Stomach smooth muscle (tissue), 2 donors: ENCODE measurements around the gene PLA2G4A.
"Not testable (repeated sequence)": the region's sequence is repeated elsewhere in the genome, so short reads cannot be mapped to it uniquely, and the experiment has no call there.

Experiments
- H3K27ac ChIP-seq: one replicate; pipeline ENCODE4 v1.7.0; 2013; ENCODE audit warnings: mild to moderate bottlenecking, low read length, inconsistent platforms
- H3K27me3 ChIP-seq, 2 donors: one replicate each; pipeline ENCODE4 v1.7.0; 2013; ENCODE audit warnings: low read length in 2 of 2; ENCODE audit not compliant: insufficient read depth in 2 of 2, control insufficient read depth in 1 of 2
- H3K36me3 ChIP-seq, 2 donors: one replicate each; pipeline ENCODE4 v1.7.0; 2013; ENCODE audit warnings: low read length in 2 of 2; ENCODE audit not compliant: control insufficient read depth in 2 of 2, insufficient read depth in 2 of 2
- H3K4me1 ChIP-seq: one replicate; pipeline ENCODE4 v1.7.0; 2013; ENCODE audit warnings: low read length; ENCODE audit not compliant: control insufficient read depth, insufficient read depth
- H3K4me3 ChIP-seq, 2 donors: one replicate each; pipeline ENCODE4 v1.7.0; 2013; ENCODE audit warnings: low read length in 2 of 2
- H3K9ac ChIP-seq, 2 donors: one replicate each; pipeline ENCODE4 v1.7.0; 2013; ENCODE audit warnings: low read length in 2 of 2, mild to moderate bottlenecking in 1 of 2
- H3K9me3 ChIP-seq, 2 donors: one replicate each; pipeline ENCODE4 v1.7.0; 2013; ENCODE audit warnings: low read length in 2 of 2; ENCODE audit not compliant: control insufficient read depth in 2 of 2
- donor health status: healthy.
- donor health status: Pancreatic carcinoma.

Gene PLA2G4A

DNA sequence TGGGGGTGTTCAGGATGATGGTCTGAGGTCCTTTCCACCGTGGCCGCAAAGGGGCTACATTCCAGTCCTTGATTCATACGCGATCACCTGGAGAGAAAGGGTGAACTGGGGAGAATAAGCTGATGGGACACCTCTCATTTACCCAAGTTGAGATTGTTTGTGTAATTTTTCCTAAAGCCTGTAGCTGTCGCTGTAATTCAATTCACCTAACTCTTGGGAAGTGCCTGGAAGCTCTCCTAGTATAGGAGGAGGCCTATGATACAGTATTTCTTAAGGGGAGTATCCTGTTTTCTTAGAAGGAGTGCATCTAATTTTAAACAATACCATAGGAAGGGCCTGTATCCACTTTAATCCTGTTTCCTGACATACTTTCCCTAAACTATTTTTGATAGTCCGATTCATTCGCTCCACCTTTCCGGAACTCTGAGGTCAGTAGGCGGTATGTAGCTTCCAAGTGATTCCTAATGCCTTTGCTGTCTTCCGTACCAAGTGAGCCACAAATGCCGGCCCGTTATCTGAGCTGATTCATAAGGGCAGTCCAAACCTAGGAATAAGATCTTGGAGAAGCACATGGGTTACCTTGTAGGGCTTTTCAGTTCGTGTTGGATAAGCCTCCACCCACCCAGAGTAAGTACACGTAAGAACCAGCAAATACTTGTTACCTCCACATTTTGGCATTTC lies 88.5 kb downstream of the PLA2G4A start:
- H3K9ac ChIP-seq = not testable (repeated sequence)

DNA sequence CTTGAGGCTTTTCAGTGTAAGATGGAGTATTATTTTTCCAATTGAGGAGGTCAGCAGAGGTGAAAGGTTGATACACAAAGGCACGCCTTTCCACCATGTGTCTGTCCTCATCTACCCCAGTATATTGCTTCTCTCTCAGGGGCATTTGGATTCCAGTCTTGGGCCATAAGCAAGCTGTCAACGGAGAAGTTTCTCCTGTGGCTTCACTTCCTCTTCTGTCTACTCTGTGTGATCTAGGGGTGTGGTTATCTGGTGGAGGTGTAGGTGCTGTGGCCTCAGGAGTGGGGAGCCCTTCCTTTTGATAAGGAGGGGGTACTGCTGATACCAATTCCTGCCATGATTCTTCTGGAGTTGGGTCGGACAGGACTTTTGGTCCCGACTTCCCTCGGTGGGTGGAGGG lies 92.6 kb downstream of the PLA2G4A start:
- H3K27me3 ChIP-seq, H3K9ac ChIP-seq, H3K9me3 ChIP-seq, H3K27ac ChIP-seq, H3K4me3 ChIP-seq, H3K36me3 ChIP-seq, H3K4me1 ChIP-seq: not testable (repeated sequence)

More for the DNA sequence above, 88.5 kb downstream of the PLA2G4A start:
- H3K36me3 ChIP-seq, H3K4me3 ChIP-seq, H3K27ac ChIP-seq, H3K4me1 ChIP-seq, H3K9me3 ChIP-seq, H3K27me3 ChIP-seq: not testable (repeated sequence)

DNA sequence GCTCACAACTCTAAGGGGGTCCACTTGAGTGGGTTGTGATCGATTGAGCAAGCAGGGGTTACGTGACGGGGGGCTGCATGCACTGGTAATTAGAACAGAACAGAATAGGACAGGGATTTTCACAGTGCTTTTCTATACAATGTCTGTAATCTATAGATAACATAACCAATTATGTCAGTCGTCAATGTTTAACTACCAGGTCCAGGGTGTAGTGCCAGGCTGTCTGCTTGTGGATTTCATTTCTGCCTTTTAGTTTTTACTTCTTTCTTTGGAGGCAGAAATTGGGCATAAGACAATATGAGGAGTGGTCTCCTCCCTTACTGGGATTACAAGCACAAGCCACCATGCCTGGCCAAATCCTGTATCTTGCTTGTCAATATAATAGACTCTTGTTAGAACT lies 94.1 kb downstream of the PLA2G4A start:
- not testable (repeated sequence) for H3K27me3 ChIP-seq, H3K27ac ChIP-seq, H3K36me3 ChIP-seq

DNA sequence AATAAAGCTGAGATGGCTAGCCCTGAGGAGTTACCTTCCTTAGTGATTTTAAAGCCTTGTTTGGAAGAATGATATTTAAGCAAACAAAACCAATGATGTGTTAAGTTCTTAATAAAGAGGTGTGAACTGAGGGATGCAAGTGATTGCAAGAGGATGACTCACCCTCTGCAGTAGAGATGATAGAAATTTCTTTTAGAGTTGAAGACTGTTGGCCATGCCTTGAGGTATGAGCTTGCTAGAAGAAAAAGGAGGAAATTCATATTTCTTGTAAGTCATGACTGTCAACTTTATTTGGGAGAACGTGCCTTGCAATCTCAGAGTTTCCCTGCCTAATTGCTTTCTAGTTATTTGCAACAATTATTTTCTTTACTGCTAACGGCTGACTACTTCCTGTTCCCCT lies 94.7 kb downstream of the PLA2G4A start:
- Histone ChIP-seq H3K27ac (no peak overlapping the region), H3K27me3 (no peaks in the 10 kb centered on the region), H3K4me1 (no peaks in the 10 kb centered on the region), H3K4me3 (no peak overlapping the region), H3K9ac (no peak overlapping the region), H3K9me3 (no peaks in the 10 kb centered on the region), H3K36me3 (peaks cover 0 to 2% of the 10 kb centered on the region in 2 donors)

More for the DNA sequence above, 94.1 kb downstream of the PLA2G4A start:
- H3K9me3 ChIP-seq, H3K4me3 ChIP-seq, H3K9ac ChIP-seq, H3K4me1 ChIP-seq: not testable (repeated sequence)

DNA sequence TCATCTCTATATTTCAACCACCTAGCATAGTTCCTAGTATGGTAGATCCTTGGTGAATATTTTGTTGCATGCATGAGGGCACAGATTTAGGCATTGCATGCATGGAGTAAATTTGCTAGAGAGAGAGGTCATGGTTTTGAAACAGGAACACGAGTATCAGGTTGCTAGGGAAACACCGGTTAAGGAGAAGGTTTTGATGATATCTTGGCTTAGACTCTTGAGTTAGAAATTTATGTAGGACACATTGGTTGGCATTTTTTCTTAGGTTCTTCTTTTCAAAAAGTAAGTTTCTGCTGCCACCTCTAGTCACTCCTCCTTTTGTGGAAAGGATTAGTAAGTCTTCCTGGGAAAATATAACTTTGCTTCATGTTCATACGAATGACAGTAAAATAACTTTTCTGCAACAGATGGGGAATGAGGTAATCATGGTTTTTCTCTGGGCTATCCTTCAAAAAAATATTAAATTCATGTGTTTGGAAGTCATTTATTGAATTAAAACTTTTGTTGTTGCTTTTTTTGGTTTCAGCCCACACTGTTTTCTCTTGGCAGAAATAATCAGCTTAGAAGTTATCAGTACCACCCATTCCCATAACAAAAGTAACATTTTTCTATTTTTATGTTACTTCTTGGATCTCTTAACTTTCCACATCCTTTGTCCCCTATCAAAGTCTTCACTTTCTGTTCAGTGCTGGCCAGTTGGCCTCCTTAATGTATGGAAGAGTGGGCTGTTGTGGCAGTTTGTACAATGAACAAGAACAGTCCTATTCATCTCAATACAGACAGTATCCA lies 97.3 kb downstream of the PLA2G4A start:
- Histone ChIP-seq H3K27me3 (no peaks in the 10 kb centered on the region), H3K27ac (no peak overlapping the region), H3K9me3 (no peaks in the 10 kb centered on the region), H3K4me1 (no peaks in the 10 kb centered on the region), H3K36me3 (no peaks in the 10 kb centered on the region), H3K4me3 (no peak overlapping the region), H3K9ac (no peak overlapping the region)

DNA sequence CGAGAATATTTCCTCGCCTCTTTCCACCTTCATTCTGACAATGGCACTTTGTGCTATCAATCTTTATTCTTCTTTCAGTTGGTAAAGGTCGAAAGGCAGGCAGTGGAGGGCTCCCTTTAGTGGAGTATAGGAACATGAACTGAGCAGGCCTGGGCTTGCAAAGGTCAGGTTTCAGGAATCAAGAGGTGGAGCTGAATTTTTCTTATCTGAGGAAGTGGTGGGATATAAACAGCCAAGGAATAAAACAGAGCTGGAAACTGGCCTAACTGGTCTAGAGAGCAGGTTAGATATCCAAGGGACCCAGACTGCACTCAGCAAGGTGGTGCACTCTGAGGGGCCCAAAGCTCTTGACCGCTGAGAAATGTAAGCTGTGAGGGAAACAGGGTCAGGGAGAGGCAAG lies 99.1 kb downstream of the PLA2G4A start:
- no peaks in the 10 kb centered on the region for H3K9me3 ChIP-seq
- no peaks in the 10 kb centered on the region for H3K36me3 ChIP-seq
- no peaks in the 10 kb centered on the region for H3K27me3 ChIP-seq
- no peak overlapping the region for H3K4me3 ChIP-seq
- no peaks in the 10 kb centered on the region for H3K4me1 ChIP-seq
- no peak overlapping the region for H3K27ac ChIP-seq
- no peak overlapping the region for H3K9ac ChIP-seq

DNA sequence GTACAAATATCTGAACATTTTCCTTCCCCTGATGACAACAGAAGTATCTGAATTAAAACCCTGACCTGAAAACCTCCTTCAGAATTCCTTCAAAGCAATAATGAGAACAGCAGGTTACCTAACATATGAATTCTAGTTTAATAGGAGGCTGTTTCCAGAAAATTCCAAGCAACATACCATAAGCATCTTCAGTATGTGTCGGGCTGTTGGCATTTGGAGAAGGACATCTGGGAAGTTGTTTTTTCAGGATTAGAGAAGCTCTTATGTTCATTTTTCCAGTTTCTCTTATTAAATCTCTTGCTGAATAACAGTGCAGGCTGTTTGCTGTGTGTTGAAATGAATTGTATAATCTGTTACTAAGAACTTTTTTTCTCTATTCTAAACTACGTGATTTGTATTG lies 101.5 kb downstream of the PLA2G4A start:
- no peaks in the 10 kb centered on the region for H3K27me3 ChIP-seq
- H3K4me1 ChIP-seq = no peaks in the 10 kb centered on the region

DNA sequence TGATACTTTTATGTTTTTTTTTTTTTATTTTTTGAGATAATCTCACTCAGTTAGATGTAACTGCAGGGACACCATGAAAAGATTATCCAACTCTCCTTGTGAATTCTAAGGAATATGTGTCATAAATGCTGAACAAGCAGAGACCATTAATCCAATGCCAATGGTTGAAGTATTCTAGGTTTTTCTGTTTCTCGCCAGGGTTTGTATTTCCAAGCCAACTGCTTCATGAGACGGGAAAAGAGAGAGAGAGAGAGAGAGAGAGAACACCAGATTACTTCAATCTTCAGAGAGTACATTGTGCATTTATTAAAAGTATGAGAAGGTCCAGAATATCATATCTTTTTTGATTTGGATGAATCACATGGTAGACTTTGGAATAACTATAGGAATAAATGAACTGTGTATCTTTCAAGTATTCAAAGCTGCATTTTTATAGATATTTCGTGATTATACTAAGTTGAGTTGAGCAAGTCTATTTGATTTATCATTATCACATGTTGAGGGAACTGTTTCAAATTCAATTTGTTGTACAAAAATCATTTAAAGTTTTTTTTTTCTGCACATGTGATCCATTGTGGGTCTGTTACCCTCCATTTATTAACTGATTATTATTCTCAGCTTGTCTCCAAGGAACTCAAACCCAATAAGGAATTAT lies 108.4 kb downstream of the PLA2G4A start:
- H3K9ac ChIP-seq = no peak overlapping the region
- H3K4me1 ChIP-seq = no peaks in the 10 kb centered on the region
- H3K9me3 ChIP-seq = no peaks in the 10 kb centered on the region
- H3K27ac ChIP-seq = no peak overlapping the region
- H3K4me3 ChIP-seq = no peak overlapping the region
- no peaks in the 10 kb centered on the region for H3K27me3 ChIP-seq
- H3K36me3 ChIP-seq = no peaks in the 10 kb centered on the region

More for the DNA sequence above, 101.5 kb downstream of the PLA2G4A start:
- Histone ChIP-seq H3K9ac (no peak overlapping the region), H3K4me3 (no peak overlapping the region), H3K36me3 (no peaks in the 10 kb centered on the region), H3K27ac (no peak overlapping the region), H3K9me3 (no peaks in the 10 kb centered on the region)

DNA sequence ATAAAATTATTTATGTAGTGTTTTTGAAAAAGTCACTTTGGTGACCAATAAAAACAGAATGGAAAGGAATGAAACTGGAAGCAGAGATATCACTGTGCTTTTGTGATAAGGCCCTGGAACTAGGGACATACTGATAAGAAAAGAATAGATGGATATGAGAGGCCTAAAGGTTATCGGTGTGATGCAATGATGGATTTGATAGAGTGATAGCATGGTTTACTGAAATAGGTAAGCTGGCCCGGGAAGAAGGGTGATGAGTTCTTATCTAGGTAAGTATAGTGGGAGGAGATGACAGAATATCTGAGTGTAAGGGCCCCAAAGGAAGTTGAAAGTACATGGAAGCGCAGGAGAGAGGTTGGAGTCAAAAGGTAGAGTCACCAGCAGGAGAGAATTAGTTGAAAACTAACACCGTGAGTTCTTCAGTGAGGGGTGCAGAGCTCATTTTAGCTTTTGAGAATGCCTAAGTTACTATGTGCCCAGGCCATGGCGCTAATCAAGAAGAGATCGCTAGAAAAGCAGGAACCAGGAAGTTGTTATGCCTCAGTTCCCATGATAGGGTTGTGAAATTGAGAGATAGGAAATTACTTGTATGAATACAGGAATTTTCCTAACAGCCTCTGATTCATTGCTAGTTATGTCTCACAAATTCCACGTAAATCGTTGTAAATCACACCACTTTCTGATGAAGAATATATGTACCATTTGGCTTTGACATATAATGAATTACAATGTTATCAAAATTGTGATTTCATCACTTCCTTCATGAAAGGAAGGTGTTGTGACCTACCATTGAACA lies 115.3 kb downstream of the PLA2G4A start:
- Histone ChIP-seq H3K4me3 (no peak overlapping the region), H3K4me1 (no peaks in the 10 kb centered on the region), H3K36me3 (no peaks in the 10 kb centered on the region), H3K9ac (no peak overlapping the region), H3K27me3 (no peaks in the 10 kb centered on the region), H3K27ac (no peak overlapping the region), H3K9me3 (no peaks in the 10 kb centered on the region)

DNA sequence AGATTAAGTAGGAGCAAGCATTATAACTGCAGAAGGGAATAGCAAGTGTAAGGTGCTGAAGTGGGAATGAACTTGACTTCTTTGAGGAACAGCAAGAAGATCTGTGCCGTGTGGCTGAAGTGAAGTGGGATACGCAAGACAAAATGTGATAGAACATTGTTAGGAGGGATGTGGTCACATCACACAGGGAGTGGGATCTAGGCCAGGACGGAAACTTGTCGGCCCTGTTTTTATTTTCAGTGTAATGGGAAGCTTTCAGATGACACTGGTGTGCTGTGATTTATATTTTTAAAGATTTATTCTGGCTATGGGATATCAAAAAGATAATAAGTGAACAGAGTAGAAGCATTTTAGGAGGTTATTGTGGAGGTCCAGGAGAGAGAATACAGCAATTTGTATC lies 116.4 kb downstream of the PLA2G4A start:
- Histone ChIP-seq H3K4me1 (no peaks in the 10 kb centered on the region), H3K4me3 (no peak overlapping the region), H3K27me3 (no peaks in the 10 kb centered on the region), H3K36me3 (no peaks in the 10 kb centered on the region), H3K9me3 (no peaks in the 10 kb centered on the region), H3K27ac (no peak overlapping the region), H3K9ac (no peak overlapping the region)
